Lung (tissue), 12 donors: ENCODE data around the gene ARHGEF33. TPM values are rescaled to one million over a fixed set of nuclear protein-coding genes. Genes with fewer than 3 reads are reported as not detected.

Experiments used
- ATAC-seq: fragments of 200-7000 bp; cut with Tn5 transposase; one replicate; pipeline ENCODE4 v1.9.1; 2020; ENCODE audit warnings: moderate number of reproducible peaks; ENCODE audit not compliant: insufficient read depth, low FRiP score
- DNase-seq, 3 donors: peaks; one replicate each; pipeline ENCODE4 v3.0.0-alpha.2; 2013 to 2017
- H3K27ac ChIP-seq, 2 donors: one replicate each; pipeline ENCODE4 v1.5.1; 2013; ENCODE audit warnings: mild to moderate bottlenecking in 2 of 2, moderate library complexity in 2 of 2, control low read depth in 1 of 2, inconsistent platforms in 1 of 2, low read depth in 1 of 2, low read length in 1 of 2
- H3K27me3 ChIP-seq, 3 donors: one replicate each; pipeline ENCODE4 v1.5.1; 2013; ENCODE audit warnings: low read length in 2 of 3; ENCODE audit not compliant: control insufficient read depth in 3 of 3, insufficient read depth in 3 of 3
- H3K36me3 ChIP-seq, 4 donors: one replicate each; pipeline ENCODE4 v1.5.1; 2013; ENCODE audit warnings: low read length in 4 of 4, mild to moderate bottlenecking in 1 of 4, moderate library complexity in 1 of 4; ENCODE audit not compliant: control insufficient read depth in 4 of 4, insufficient read depth in 4 of 4
- H3K4me1 ChIP-seq, 5 donors: one replicate each; pipeline ENCODE4 v1.5.1; 2013; ENCODE audit warnings: low read length in 5 of 5, mild to moderate bottlenecking in 2 of 5, moderate library complexity in 1 of 5; ENCODE audit not compliant: control insufficient read depth in 5 of 5, insufficient read depth in 5 of 5
- H3K4me3 ChIP-seq: one replicate; pipeline ENCODE4 v1.5.1; 2013; ENCODE audit warnings: mild to moderate bottlenecking, control low read depth, moderate library complexity
- H3K9ac ChIP-seq, 2 donors: one replicate each; pipeline ENCODE4 v1.5.1; 2013; ENCODE audit warnings: low read length in 2 of 2, control low read depth in 1 of 2; ENCODE audit not compliant: insufficient read depth in 1 of 2
- H3K9me3 ChIP-seq, 4 donors: one replicate each; pipeline ENCODE4 v1.5.1; 2013; ENCODE audit warnings: low read length in 3 of 4, mild to moderate bottlenecking in 1 of 4, moderate library complexity in 1 of 4; ENCODE audit not compliant: control insufficient read depth in 4 of 4, insufficient read depth in 3 of 4
- WGBS, 2 donors: extraction: QIAGEN DNeasy Blood & Tissue Kit; methylation state at CpG; one replicate each; pipeline ENCODE4 v1.1.7; 2013; 5-methylcytosine and 5-hydroxymethylcytosine counted together
- polyA plus RNA-seq, 2 donors: library from polyadenylated mRNA; stranded (reverse); fragments of 200-250 nt; gene quantifications; one replicate each; pipeline ENCODE4 v1.2.1, GENCODE V29; 2013
- total RNA-seq, 2 donors: library from RNA; depleted of rRNA in 1 of 2; stranded (reverse); fragments of >200 nt in 1 of 2; gene quantifications; one replicate each; pipeline ENCODE4 v1.2.1, GENCODE V29; 2014 to 2021
- TF ChIP-seq, protein P1 (sequence below): IDR thresholded peaks from 2 replicates; pipeline ENCODE4 v1.5.1; 2012; ENCODE audit warnings: mild to moderate bottlenecking; ENCODE audit errors: control extremely low read depth, extremely low read depth
- donor health status: control.
- donor health status: control.
- donor health status: Bipolar disorder and iron deficiency.
- donor health status: healthy.
- donor health status: DM: yes; HTN: yes; CAD: no.

Gene ARHGEF33
- total and polyA plus RNA-seq, 4 donors, result 0.23 to 5.5 (median 0.68) TPM

- DNase-seq (no peak), ATAC-seq (no peak)
- H3K36me3 ChIP-seq, result peaks cover 0 to 3% (median 0%) of the 10 kb centered on the region in 4 donors
- TF ChIP-seq, protein P1, sequence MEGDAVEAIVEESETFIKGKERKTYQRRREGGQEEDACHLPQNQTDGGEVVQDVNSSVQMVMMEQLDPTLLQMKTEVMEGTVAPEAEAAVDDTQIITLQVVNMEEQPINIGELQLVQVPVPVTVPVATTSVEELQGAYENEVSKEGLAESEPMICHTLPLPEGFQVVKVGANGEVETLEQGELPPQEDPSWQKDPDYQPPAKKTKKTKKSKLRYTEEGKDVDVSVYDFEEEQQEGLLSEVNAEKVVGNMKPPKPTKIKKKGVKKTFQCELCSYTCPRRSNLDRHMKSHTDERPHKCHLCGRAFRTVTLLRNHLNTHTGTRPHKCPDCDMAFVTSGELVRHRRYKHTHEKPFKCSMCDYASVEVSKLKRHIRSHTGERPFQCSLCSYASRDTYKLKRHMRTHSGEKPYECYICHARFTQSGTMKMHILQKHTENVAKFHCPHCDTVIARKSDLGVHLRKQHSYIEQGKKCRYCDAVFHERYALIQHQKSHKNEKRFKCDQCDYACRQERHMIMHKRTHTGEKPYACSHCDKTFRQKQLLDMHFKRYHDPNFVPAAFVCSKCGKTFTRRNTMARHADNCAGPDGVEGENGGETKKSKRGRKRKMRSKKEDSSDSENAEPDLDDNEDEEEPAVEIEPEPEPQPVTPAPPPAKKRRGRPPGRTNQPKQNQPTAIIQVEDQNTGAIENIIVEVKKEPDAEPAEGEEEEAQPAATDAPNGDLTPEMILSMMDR, result no peak
- no peak overlapping the region for H3K9ac ChIP-seq
- H3K27ac ChIP-seq, result no peak overlapping the region
- no peaks in the 10 kb centered on the region for H3K9me3 ChIP-seq
- WGBS, 2 donors, result 44 to 86% methylated on average over 1 of the region's 1 CpG
- no peaks in the 10 kb centered on the region for H3K27me3 ChIP-seq
- H3K4me3 ChIP-seq, result no peak overlapping the region
- peaks cover 0 to 3% (median 0%) of the 10 kb centered on the region in 5 donors for H3K4me1 ChIP-seq
These were observed 42.9 kb downstream of the ARHGEF33 start for GRCh38 chr2:38932586-38932985.

GRCh38 chr2:38933653-38934052, 44.0 kb downstream of the ARHGEF33 start:
- WGBS, 2 donors, result 92 to 99% methylated on average over 3 of the region's 3 CpGs
- Histone ChIP-seq H3K27ac (no peak overlapping the region), H3K9ac (no peak overlapping the region), H3K9me3 (no peaks in the 10 kb centered on the region), H3K36me3 (peaks cover 0 to 5% (median under 1%) of the 10 kb centered on the region in 4 donors), H3K4me3 (no peak overlapping the region), H3K4me1 (peaks cover 0 to 3% (median 0%) of the 10 kb centered on the region in 5 donors), H3K27me3 (no peaks in the 10 kb centered on the region)
- TF ChIP-seq, protein P1, result no peak
- no peak for ATAC-seq
- peak in 1 of 3 donors; percentile 38 for DNase-seq

DNA sequence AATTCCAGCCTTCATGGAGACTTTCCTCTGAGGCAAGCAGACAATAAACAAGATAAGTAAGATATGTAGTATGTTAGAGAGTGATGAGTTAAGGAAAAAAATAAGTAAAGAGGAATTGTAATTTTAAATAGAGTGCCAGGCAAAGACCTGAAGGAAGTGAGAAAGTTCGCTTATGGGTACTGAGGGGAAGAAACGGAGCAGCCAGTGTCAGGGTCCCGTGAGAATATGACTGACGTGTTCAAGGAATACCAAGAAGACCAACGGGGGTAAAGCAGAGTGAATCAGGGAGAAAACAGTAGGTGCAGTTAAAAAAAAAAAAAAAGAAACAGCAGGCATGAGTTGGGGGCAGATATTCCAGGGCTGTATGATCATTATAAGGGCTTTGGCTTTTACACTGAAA, 45.1 kb downstream of the ARHGEF33 start:
- peaks cover 0 to 5% (median under 1%) of the 10 kb centered on the region in 4 donors for H3K36me3 ChIP-seq
- H3K9me3 ChIP-seq, result no peaks in the 10 kb centered on the region
- no peak overlapping the region for H3K9ac ChIP-seq
- WGBS, 2 donors, result 78 to 85% methylated on average over 5 of the region's 5 CpGs
- H3K4me3 ChIP-seq, result no peak overlapping the region
- H3K4me1 ChIP-seq, result peaks cover 0 to 3% (median 0%) of the 10 kb centered on the region in 5 donors
- TF ChIP-seq, protein P1, result no peak
- DNase-seq (no peak), ATAC-seq (no peak)
- H3K27me3 ChIP-seq, result no peaks in the 10 kb centered on the region
- no peak overlapping the region for H3K27ac ChIP-seq
